GM21786 (cell line): Measurements from ENCODE around the gene STX19.

Source experiments
- ATAC-seq: cut with Tn5 transposase; IDR thresholded peaks from one replicate; pipeline ENCODE4 v1.9.1; 2021; ENCODE audit not compliant: unreplicated experiment

Gene STX19

DNA sequence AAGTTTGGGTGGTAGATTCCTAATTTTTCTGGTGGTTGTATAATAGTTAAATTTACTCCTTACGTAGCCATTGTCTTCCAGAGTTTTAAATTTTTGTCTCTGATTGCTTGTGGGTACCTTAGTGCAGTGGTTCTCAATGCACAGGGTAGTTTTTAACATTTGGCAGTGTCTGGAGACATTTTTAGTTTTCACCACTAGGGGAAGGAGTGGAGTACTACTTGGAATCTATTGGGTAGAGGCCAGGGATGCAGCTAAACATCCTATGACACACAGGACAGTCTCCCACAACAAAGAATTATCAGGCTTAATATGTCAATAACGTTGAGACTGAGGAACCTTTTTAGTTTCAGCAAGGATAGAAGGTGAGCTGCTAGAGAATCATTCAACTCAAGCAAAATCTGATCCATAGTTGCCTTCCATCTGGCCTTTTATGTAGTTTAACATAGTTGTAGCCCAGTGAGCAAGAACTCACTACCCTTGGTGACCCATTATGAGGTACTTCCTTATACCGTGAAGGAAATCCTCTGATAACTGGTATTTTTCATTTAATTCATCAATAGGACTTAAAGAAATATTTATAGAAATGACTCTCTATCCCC lies 8.6 kb upstream of the STX19 start:
- peak; percentile 80 for ATAC-seq

DNA sequence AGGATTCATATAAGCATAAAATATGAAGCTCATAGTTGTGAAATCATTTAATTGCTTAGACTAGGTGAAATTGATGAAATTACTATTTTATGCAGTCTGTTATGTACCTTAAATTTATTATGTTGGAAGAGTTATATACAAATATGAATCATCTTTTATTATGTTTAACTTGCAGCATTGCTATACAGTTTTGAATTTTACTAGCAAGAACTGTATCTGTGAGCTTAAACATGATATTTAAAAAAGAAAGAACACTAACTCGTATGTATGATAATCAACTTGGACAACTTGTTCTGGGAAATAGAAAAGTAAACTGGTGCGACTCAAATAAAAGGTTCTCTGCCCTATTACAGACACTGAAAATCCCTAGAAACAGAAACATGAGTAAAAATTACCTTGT lies 1.8 kb downstream of the STX19 start:
- no peak for ATAC-seq

DNA sequence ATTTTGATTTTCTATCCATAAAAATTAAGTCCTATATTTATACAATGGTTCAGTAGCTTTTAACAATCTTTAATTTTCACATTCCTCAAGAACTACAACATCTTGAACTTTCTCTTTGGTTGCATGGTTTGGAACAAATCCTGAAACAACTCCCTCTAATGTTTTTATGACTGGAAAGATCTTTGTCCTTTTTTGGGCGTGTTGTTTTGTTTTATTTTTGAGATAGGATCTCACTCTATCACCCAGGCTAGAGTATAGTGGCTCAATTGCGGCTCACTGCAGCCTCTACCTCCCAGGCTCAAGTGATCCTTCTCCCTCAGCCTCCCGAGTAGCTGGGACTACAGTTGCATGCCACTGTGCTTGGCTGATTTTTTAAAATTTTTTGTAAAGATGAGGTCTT lies 4.0 kb downstream of the STX19 start:
- ATAC-seq, result no peak

DNA sequence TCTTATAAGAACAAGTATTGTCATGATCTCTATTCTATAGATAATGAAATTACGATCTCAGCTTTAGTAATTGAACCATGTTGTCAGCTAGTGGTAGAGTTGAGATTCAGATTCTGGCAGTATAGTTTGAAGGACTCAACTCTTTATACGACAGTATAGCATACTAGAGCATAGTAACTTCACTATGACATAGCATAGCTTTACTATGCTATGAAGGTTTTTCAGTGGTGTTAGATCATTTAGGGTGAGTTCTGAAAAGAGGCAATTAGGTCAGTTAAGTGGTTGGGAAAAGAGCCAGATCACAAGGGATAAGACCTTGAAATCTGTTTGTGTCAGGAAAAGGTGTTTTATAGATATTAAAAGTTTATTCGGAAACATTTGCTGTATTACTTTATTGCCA lies 8.1 kb downstream of the STX19 start:
- ATAC-seq, result no peak

DNA sequence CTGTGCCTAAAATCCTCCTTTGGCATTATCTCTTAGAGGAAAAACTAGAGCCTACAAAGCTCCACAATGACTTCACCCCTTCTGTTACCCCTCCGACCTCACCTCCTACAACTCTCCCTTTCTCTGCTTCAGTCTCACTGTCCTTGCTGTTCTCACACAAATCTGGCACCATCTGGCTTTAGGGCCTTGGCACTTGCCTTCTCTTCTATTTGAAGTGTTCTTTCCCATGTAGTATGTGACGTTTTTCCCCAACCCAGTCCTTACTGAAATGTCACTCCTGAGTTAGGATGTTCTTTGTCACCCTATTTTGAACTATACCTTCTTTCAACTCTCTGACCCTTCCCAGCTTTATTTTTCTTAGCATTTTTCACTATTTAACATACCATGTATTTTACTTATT lies 8.7 kb downstream of the STX19 start:
- no peak for ATAC-seq

DNA sequence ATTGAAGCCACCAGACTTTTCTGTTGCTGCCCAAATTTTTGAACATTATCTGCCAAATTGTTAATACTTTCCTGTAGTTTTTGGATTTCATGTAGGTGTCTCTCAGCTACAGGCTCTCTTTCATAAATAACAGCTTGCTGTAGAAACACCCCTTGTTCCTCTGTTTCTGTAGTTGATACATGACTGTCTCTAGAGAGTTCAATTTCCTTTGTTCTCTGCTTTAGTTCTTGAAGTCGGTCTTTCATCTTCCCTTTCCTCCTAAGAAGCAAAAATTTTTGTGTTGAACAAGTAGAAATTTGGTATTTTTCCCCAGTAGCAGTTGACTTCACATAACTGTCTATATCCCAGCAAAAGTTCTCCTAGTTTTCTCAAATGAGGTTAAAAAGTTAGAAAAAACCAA lies 13.4 kb downstream of the STX19 start:
- no peak for ATAC-seq

DNA sequence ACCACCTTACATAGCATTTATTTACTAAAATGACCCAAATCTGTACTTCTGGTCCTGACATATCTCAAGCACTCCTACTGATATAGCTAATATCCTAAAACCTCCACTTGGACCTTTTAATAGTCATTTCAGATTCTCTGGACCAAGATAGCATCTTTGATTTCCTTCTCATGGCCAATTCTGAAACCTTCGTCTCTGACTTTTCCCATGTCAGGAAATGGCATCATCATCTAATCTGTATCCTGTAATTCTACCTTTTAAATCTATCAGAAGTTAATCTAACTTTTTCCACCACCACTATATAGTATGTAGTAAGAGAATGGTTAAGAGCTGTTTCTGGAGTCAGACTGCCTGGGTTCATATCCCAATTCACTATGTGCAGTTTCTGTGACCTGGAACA lies 16.2 kb downstream of the STX19 start:
- ATAC-seq, result no peak

DNA sequence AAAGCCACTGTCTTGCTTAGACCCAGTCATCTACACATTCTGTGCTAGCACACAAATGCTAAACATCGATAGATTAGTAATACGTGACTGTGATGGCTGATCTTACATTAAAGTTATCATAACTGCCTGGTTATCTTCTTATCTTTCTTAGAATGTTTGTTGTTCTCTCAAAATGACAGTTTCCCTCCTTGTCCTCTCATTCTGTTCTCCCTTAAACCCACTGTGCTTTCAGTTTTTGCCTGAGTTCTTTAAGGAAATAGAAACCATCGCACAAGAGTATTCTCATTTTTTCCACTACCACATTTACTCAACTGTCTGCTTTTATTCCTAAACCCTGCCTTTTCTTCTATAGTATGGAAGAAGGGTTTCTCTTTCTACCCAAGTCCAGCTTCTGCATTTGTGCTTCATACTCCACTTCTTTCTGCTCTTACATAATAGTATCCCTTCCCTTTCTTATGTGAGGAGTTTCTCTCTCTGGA lies 17.1 kb downstream of the STX19 start:
- ATAC-seq, result no peak

DNA sequence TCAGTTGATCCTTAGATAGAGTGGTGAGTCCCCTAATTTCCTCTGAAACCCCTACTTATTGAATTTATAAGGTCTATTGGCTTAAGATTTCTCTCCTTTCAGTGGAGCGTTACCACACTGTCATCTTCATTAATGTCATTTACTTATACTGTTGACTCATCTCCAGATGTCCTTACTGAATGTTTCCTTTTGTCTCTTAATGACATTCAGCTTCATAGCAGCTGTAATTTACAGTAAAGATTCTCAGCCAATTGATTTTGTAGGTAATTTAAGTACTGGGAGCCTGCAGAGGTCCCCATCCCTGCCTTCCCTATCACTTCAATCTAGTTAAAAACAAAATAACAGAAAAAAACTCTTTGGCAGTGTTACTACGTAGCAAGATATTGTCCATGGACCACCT lies 18.8 kb downstream of the STX19 start:
- no peak for ATAC-seq

DNA sequence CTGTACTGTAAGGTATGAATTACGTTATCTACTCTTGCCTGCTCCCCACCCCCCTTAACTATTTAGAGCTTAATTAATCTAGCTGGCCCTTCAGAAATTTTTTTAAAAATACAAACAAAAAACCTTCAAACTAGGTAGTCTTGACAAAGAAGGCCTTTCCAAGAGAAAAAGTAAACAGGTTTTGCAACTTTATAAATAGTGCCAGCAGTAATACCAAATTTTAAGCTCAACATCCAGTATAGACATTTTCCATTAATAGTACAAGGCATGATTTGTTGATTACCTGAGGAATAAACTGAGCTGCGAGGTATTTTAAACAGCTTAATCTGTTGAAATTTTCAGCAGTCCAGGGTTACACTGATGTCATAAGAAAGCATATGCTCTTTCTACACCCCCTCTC lies 20.1 kb downstream of the STX19 start:
- ATAC-seq, result no peak

DNA sequence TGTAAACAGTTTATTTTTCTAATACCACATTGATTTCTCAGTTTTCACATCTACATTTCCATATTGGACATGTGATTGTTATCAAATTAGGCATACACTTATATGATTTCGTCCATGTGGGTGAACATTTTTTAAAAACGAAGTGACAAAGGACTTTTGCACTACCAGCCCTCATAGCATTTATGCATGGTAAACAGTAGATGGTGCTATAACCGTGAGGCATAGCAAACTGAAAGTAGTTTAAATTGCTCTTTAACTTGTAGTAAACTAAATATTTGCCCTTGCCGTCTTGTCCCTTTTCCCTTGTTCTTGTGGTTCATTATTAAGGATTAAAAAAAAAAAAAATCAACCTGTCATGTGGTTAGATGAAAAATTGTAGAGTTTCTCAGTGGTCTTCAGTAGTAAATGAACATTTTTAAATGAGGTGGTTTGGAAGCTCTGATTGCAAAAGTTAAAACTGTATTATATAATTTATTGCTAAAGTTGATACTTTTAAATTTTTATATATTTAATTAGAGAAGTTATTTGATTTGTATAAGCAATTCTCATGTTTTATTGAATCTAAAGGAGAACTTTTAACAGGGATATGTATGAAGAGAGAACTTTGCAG lies 24.0 kb downstream of the STX19 start:
- peak; percentile 97 for ATAC-seq

DNA sequence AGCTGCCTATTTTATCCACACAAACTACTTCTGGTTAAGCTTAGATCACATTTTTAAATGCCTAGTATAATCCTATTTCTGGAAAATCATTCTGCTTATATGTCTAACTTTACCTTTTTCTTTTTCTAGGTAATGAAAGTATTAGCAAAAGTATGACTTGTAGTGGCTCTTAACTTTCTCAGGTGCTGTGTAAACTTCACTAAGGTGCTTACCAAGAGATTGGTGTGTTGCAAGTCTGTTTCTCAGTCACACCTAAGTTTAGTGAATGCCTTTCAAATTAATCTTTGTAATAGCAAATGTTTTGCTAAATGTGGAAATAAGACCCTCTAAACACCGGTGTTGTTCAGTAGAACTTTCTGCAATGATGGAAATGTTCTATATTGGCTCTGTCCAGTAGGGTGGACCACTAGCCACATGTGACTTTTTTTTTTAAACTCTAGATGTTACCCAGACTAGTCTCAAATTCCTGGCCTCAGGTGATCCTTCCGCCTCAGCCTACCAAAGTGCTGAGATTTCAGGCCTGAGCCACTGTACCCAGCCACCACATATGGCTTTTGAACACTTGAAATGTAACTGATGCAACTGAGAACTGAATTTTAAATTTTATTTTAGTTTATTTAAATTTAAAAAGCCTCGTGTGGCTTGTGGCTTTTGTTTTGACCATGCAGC lies 26.4 kb downstream of the STX19 start:
- no peak for ATAC-seq

DNA sequence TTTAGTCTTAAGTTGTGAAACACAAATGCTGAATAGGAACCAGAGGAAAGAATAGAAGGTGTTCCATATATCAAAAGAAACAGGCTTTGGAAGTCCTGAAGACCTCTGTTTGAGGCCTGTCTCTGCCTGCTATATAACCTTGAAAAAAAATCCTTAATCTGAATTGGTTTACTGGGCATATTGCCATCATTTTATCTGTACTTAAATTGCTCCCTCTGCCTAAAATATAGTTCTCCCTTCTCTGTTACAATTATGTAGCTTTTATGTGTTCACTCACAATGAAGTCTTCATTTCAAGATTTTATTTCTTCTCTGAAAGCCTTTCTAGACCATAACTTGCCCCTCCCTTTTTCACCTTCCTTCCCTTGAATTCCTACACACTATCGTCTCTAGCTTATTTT lies 27.2 kb downstream of the STX19 start:
- ATAC-seq, result no peak

DNA sequence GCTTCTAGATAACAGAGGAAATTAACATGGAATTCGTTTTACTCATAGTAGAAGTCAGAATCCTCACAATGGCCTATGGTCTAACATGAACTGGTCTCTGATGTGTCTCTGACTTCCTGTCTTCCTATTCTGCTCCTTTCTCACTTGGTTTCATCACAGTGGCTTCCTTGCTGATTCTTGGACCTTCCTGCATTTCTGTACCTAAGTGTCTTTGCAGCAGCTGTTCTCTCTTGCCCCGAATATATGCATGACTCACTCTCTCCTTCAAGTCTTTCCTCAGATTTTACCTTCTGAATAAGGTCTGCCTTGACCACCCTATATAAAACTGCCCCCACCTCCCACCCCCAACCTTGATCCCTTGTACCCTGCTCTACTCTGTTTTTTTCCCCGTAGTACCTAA lies 34.3 kb downstream of the STX19 start:
- no peak for ATAC-seq

DNA sequence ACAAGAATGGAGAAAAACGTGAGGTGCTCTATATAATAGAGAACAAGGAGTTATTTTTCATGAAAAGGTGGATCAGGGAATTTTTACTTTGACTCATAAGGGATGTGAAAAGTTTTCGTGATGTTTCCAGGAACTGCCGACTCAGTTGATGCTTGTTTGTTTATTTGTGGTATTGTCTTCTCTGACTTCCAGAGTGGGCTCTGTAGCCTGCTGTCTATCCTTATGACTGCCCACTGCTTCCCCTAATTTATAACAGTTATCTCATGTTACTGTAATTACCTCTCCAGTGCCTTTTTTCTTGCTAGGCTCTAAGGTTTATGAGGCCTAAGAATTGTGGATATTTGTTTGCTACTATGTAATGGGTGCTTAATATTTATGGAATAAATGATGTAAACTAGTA lies 36.2 kb downstream of the STX19 start:
- ATAC-seq, result no peak

DNA sequence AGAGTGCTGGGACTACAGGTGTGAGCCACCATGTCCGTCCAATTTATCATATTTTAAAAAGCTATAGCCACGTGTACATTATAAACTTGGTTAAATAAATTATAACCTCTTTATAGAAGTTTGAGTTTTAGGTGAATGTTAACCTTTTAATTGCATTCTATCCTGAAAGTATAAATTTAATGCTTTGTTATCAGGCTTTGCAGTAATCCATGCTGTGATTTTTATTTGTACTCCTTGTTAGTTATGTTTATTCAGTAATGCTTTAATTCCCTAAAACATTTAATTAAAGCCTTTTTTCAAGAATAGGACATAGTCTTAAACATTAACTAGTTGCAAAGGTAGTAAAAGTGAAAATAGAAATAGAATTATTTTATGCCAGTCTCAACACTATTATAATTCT lies 36.8 kb downstream of the STX19 start:
- ATAC-seq, result no peak

DNA sequence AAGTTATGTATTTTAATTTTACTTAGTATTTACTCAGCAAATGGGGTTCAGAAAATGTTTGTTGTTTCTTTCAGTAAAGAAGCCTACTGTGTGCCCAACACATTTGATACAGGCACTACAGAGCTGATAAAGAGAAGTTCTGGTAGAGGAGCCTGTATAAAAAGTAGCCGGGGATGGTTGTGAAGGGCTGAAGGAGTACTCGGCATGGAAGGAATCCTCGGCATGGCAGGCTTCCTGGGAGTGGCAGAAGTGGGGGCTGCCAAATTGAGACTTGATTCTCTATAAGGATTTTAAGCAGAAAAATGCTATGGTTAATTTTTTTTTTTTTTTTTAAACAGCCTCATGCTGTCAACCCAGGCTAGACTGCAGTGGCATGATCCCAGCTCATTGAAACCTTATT lies 39.2 kb downstream of the STX19 start:
- no peak for ATAC-seq

DNA sequence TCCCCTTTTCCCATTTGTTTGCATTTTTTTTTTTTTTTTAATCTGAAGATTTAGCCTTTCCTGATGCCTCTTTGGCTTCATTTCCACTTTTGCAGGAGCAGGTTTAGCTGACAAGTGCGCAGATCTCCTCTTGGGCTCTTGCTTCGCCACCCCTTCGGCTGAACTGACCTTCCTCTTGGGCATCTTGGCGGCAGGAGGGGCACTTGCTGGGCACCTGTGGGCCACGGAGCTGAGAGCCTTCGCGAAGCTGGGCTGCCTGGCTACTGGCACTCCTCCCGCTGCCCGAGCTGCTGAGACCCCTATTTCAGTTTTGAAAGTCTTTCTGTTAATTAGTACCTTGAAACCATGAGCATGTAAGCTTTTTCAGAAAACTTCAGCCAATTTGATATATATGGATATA lies 39.6 kb downstream of the STX19 start:
- ATAC-seq, result no peak

DNA sequence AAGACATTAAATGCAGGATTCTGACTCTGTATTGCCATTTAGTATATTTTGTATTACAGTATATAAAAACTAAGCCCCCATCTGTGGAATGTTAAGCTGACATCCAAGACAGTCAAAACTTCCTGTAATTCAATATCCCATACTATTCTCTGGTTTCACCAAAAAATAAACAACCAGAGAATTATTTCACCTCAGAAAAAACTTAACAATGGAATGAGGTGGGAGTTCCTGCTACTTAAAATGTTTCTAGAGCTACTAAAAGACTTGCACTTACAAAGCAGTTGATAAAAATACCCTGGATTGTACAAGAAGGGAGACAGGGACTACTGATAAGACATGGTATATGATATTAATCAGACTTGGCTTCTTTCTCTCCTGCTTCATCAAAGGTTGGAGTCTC lies 40.1 kb downstream of the STX19 start:
- no peak for ATAC-seq

DNA sequence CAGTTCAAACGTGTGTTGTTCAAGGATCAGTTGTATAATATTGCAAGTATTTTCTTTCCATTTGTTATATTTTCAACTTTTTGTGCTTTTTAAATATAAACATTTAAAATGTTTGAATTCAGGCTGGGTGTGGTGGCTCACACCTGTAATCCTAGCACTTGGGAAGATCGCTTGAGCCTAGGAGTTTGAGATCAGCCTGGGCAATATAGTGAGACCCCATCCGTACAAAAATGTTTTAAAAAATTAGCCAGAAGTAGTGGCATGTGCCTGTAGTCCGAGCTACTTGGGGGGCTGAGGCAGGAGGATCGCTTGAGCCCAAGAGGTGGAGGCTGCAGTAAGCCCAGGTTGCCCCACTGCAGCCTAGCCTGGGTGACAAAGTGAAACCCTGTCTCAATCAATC lies 43.8 kb downstream of the STX19 start:
- no peak for ATAC-seq

DNA sequence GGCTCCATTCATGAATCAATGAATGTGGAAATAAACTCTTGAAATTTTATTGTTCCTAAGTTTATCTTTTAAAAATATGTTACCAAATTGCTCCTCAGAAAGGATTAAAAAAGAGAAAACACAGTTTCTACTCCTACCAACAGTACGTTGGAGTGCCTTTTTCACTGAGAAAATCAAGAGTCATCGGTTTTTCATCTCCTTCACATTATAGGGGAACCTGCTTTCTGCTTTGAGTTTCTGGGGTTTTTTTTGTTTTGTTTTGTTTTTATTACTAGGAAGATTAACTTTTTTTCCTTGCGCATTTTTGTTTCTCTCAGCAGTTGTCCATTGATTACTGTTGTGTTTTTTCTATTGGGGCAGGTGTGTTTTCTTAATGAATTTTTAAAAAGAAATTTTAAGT lies 45.0 kb downstream of the STX19 start:
- ATAC-seq, result no peak

DNA sequence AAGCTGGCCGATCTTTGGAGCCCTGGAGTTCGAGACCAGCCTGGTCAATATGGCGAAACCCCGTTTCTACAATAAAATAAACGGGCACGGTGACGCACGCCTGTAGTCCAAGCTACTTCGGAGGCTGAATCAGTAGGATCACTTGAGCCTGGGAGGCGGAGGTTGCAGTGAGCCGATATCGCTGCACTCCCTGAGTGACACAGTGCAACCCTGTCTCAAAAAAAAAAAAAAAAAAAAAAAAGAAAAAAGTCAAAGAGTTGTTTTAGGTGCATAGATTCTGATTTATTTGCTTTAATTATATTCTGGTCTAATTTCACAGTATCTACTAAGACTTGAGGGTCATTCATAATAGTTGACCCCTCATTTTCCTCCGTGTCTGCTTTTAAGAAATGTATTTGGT lies 46.7 kb downstream of the STX19 start:
- ATAC-seq, result no peak
